ENCODE results near the gene SYNDIG1.

GRCh38 chr20:24653306-24653705, 183.9 kb downstream of the SYNDIG1 start:
- TF ChIP-seq CTCF (IDR thresholded peaks at IDR 0.05; ENCODE audit: poor library complexity, severe bottlenecking) (no peak), REST (IDR thresholded peaks at IDR 0.05; ENCODE audit: borderline replicate concordance) (no peak), TAF1 (IDR thresholded peaks at IDR 0.05; ENCODE audit: low read depth) (no peak), EZH2 (IDR thresholded peaks at IDR 0.05; ENCODE audit: borderline replicate concordance, insufficient read depth, low read length, poor library complexity, severe bottlenecking) (no peak)
